Breast epithelium (tissue), 3 donors: ENCODE results near the gene CDK5RAP2.

Experiments used
- CTCF ChIP-seq, 3 donors: fragments of 450-650 bp; IDR thresholded peaks; one replicate each; pipeline ENCODE4 v1.5.1; 2016 to 2017; ENCODE audit warnings: antibody characterized with exemption in 3 of 3, mild to moderate bottlenecking in 3 of 3, moderate library complexity in 3 of 3
- POLR2A ChIP-seq: fragments of 450-650 bp; IDR thresholded peaks from one replicate; pipeline ENCODE4 v1.6.1; 2016; ENCODE audit warnings: antibody characterized with exemption, mild to moderate bottlenecking, moderate library complexity

- TF ChIP-seq CTCF (IDR thresholded peaks at IDR 0.05) = no peak
- TF ChIP-seq POLR2A = no peak
Measured at GRCh38 chr9:120350596-120350995, 229.4 kb downstream of the CDK5RAP2 start.
